ENCODE measurements around the gene ATL2.

DNA sequence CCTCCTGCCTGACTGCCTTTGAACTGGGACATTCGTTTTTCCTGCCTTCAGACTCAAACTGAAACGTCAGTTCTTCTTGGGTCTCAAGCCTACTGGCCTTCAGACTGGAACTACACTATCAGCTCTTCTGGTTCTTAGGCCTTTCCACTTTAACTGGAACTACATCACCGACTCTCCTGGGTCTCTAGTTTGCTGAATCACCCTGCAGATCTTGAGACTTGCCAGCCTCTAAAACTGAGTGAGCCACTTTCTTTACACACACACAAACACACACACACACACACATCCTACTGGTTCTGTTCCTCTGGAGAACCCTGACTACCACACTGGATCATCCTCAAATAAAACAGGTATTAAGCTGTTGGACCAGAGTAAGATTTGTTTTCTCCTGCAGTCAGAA, 46.7 kb upstream of the ATL2 start:
- TF ChIP-seq, protein P1, sequence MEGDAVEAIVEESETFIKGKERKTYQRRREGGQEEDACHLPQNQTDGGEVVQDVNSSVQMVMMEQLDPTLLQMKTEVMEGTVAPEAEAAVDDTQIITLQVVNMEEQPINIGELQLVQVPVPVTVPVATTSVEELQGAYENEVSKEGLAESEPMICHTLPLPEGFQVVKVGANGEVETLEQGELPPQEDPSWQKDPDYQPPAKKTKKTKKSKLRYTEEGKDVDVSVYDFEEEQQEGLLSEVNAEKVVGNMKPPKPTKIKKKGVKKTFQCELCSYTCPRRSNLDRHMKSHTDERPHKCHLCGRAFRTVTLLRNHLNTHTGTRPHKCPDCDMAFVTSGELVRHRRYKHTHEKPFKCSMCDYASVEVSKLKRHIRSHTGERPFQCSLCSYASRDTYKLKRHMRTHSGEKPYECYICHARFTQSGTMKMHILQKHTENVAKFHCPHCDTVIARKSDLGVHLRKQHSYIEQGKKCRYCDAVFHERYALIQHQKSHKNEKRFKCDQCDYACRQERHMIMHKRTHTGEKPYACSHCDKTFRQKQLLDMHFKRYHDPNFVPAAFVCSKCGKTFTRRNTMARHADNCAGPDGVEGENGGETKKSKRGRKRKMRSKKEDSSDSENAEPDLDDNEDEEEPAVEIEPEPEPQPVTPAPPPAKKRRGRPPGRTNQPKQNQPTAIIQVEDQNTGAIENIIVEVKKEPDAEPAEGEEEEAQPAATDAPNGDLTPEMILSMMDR (IDR thresholded peaks at IDR 0.05; ENCODE audit: poor library complexity): no peak
- TF ChIP-seq EZH2phosphoT487 (IDR thresholded peaks at IDR 0.05; ENCODE audit: low read depth, severe bottlenecking, unreplicated experiment): no peak

All from hepatocyte (in vitro differentiated cells).